Hypothalamus (tissue), 51 donors: ENCODE results near the gene UVRAG.

Experiments
- DNase-seq, 51 donors: peaks; one replicate each; lab custom pipeline; 2025; lab: John Stamatoyannopoulos, UW

Gene UVRAG

GRCh38 chr11:75996523-75997442 lies 181.8 kb downstream of the UVRAG start:
- no peak for DNase-seq

GRCh38 chr11:76004400-76004799 lies 189.4 kb downstream of the UVRAG start:
- no peak for DNase-seq

GRCh38 chr11:76005756-76006155 lies 190.7 kb downstream of the UVRAG start:
- no peak for DNase-seq

- no peak for DNase-seq
Observed at GRCh38 chr11:76007166-76007565, 192.2 kb downstream of the UVRAG start.

- no peak for DNase-seq
Observed at GRCh38 chr11:76008474-76008873, 193.5 kb downstream of the UVRAG start.

GRCh38 chr11:76010051-76010450 lies 195.0 kb downstream of the UVRAG start:
- DNase-seq: no peak

GRCh38 chr11:76013526-76013925 lies 198.5 kb downstream of the UVRAG start:
- no peak for DNase-seq

GRCh38 chr11:76023236-76024068 lies 208.4 kb downstream of the UVRAG start:
- no peak for DNase-seq

GRCh38 chr11:76025068-76025467 lies 210.1 kb downstream of the UVRAG start:
- DNase-seq: no peak

- DNase-seq: no peak
Observed at GRCh38 chr11:76025817-76026216, 210.8 kb downstream of the UVRAG start.

- no peak for DNase-seq
Observed at GRCh38 chr11:76026281-76026680, 211.3 kb downstream of the UVRAG start.

- DNase-seq: no peak
Observed at GRCh38 chr11:76026862-76027261, 211.9 kb downstream of the UVRAG start.

- DNase-seq: no peak
Observed at GRCh38 chr11:76030286-76030685, 215.3 kb downstream of the UVRAG start.

- DNase-seq: no peak
Observed at GRCh38 chr11:76030968-76031590, 216.1 kb downstream of the UVRAG start.

- DNase-seq: no peak
Observed at GRCh38 chr11:76033699-76034098, 218.7 kb downstream of the UVRAG start.

- DNase-seq: no peak
Observed at GRCh38 chr11:76035020-76035419, 220.0 kb downstream of the UVRAG start.

GRCh38 chr11:76038608-76039007 lies 223.6 kb downstream of the UVRAG start:
- no peak for DNase-seq

GRCh38 chr11:76041208-76041607 lies 226.2 kb downstream of the UVRAG start:
- DNase-seq: no peak

- DNase-seq: no peak
Observed at GRCh38 chr11:76044750-76045320, 229.8 kb downstream of the UVRAG start.

GRCh38 chr11:76047231-76047630 lies 232.2 kb downstream of the UVRAG start:
- no peak for DNase-seq

- DNase-seq: no peak
Observed at GRCh38 chr11:76047766-76048165, 232.8 kb downstream of the UVRAG start.
